Hematopoietic multipotent progenitor cell treated with erythropoietin and hydrocortisone succinate and interleukin-3 and kit ligand, for 15 days (in vitro differentiated cells): ENCODE measurements around the gene SLC7A1.

Experiments
- DNase-seq: peaks from one replicate; pipeline ENCODE4 v3.0.0-alpha.2; 2015; ENCODE audit warnings: low spot score

The SLC7A1 gene

DNA sequence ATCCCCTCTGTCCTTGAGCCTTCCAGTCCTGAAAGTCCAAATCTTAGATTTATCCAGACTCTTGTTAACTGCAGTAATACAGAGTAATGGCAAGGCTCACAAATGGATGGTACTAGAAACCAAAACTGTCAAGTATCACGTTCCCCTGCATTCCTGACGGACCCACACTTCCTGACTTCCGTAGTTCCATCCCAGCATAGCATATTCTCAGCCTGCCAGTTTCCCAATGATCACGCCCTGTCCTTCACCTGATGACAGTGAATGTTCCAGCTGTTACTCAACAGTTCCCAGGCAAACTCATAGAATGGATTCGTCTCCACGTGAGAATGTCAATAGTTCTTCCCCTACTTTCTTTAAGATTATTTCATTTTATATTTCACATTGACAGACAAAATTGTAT lies 33.6 kb downstream of the SLC7A1 start:
- DNase-seq: no peak

DNA sequence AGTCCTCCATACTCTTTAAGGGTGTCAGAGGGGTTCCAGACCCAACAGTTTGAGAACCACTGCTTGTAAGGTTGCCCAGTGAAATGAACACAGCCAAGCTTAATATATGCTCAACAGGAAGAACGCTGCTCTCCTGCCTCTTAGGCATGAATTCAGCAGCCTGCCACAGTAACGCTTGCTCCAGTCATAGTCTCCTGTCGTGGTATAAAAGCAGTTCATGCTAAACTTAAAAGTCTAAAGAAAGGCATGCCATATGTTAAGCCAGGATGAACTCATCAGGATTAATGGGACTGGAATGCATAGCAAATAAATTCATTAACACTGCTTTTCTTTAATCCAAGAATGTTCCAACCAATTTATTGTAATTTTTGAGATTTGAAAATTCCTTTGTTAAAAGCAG lies 38.7 kb downstream of the SLC7A1 start:
- no peak for DNase-seq

DNA sequence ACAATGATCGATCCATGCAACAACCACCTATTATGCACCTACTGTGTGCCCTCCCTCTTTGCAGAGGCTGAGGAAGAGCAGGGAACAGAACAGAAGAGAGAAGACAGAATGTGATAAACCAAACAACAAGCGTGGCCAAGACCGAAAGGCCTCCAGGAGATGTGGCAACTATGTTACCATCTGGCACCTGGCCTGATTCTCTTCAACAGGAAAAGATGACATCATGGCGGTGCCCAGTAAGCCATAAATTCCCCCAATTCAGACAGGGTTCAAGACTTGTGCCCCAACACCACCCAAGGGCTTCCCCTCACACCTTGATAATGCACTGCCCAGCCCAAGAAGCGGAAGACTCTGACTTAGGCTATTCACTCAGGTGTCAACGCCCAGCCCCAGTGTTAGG lies 44.3 kb downstream of the SLC7A1 start:
- DNase-seq: no peak

DNA sequence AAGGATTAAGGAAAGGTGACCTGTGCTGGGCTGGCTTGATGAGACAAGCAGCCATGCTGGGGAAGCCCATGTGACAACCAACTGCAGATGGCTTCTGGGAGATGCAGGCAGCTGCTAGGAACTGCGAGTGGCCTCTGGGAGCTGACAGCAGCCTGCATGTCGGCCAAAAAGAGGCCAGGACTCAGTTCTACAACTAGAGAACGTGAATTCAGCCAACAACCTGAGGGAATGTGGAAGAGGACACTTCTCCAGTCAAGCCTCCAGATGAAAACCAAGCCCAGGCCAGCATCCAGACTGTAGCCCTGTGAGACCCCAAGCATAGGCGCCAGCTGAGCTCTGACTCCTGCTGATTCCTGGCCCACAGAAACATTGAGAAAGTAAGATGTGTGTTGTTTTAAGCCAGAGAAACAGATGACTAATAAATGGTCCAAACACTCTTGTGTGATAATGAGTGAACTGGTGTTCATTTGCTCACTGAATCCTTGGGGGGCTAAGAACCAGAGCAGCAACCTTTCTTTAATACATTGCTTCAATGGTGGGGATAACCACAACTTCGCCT lies 45.0 kb downstream of the SLC7A1 start:
- no peak for DNase-seq

DNA sequence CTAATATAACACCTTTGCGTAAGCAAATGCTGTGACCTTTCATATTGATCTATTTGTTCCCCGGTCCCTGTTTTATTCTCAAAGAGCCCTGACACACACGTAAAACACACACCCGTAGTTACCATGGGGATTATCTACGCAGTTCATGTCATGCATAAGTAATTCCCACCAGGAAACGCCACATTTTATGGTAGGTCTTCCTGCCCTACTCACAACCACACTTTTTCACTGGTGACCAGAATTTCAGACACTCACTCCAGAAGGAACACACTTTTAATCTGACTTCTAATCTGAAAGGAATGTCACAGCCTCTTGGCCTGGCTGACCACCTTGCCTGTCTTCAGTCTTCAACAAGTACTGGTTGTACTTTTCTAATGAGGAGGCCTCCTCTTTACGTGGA lies 46.8 kb downstream of the SLC7A1 start:
- DNase-seq: peak; percentile 33

DNA sequence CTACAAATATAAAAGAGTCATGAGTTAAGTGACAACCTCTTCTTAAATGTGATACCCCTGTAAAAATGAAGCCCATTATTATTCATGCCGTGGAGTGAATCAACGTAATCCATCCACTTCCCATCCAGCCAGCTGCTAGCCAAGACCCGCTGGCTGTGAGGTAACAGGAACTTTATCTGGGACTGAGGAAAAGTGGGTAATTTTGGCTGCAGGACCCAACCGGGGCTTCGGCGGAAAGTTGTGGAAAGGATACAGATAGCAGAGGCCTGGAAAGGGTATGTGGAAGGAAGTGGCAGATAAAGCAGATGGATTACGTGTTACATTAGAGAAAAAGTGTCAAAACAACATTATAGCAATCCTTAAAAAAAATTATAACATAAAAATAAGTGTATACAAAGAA lies 48.3 kb downstream of the SLC7A1 start:
- DNase-seq: no peak

DNA sequence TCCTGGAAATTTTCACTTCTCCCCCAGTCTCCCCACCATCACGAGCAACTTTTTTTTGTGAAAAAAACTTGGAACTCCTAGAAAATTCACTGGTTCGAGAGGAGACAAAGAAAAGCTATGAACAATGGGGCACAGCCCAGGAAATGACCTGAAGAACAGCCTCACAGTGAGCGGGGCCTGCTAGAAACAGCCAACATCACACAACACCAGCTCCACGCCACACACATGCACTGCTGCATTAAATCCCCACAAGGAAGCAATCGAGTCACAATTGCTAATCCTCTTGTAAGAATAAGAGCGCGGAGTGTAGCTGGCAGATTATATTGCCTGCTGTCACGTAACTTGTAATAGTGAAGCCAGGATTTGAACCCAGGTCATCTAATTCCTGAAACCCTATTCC lies 48.8 kb downstream of the SLC7A1 start:
- DNase-seq: no peak

DNA sequence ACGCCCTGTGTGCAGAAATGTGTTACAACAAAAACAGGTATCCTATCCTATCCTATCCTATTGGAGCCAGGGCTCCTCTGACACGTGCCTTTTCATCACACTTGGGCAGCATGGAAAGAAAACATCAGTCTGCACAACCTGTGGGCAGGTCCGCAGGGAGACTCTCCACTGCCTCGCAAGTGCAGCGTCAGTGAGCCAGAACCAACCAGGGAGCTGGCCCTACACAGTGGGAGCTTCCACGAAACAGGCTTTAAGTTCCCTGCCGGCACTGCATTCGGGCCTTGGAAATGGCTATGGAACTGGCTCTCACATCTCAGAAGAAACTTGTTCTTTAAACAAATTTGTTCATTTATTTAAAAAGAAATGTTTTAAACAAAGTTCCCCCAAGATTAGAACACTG lies 49.5 kb downstream of the SLC7A1 start:
- no peak for DNase-seq

DNA sequence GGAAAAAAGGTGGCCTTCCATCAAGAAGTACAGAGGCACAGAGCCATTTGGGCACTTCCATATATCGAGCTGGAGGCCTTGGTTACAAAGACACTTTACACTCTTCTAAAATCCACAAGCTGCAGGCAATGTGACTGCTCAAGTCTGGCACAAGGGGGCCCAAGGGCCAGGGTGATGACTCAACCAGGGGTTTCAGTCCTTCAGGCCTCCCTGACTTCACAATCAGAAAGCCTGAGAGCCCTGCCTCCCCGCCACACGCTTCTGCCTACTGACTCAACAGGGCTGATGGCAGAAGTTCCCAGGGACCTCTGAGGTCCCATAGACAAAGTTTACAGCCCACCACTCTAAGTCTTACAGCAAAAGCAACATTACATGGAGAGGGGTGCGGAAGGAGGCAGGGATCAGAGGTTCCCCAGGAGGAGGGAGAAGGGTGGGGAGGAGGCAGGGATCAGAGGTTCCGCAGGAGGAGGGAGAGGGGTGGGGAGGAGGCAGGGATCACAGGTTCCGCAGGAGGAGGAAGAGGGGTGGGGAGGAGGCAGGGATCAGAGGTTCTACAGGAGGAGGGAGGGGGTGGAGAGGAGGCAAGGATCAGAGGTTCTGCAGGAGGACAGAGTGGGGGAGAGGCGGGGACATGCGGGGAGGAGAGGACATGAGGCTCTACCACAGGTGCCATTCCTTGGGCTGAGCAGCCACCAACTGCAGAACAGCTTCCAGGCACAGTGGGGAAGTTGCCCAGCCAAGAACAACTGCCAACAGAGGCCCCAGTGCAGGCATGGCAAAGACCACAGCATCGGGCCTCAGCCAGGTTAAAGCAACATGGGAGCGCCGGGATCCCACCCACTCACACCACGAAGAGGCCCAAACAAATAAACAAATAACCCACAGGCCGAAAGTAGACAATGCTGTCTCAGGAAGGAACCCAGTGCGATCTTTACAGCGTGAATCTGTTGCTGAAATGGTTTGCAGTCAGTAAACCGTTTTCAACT lies 52.0 kb downstream of the SLC7A1 start:
- DNase-seq: peak; percentile 18

DNA sequence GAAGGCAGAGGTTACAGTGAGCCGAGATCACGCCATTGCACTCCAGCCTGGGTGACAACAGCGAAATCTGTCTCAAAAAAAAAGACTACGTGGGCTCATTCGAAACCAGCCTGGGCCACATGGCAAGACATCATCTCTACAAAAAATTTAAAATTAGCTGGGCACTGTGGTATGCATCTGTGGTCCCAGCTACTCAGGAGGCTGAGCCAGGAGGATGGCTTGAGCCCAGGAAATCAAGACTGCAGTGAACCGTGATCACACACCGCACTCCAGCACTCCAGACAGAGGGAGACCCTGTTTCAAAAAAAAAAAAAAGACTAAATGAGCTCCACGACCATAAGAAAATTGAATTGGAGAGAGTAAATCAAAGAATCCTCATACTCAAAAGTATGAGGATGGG lies 53.1 kb downstream of the SLC7A1 start:
- no peak for DNase-seq

DNA sequence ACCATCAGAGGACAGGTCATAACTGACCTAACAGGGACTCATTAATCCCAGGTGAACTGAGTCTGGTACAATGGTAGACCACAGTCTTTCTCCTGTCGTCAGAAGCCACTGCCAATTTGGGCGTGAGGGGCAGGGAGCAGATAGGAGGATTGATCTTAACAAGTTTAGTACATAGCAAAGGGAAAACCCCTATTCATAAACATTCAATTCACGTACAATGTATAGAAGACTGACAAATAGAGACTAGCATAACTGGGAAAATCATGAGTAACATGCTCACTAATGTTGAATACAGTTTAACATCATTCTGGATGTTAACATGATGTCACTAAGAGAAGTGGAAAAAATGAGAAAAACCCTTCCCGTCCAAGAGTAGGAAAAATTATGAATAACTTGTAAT lies 54.1 kb downstream of the SLC7A1 start:
- no peak for DNase-seq

DNA sequence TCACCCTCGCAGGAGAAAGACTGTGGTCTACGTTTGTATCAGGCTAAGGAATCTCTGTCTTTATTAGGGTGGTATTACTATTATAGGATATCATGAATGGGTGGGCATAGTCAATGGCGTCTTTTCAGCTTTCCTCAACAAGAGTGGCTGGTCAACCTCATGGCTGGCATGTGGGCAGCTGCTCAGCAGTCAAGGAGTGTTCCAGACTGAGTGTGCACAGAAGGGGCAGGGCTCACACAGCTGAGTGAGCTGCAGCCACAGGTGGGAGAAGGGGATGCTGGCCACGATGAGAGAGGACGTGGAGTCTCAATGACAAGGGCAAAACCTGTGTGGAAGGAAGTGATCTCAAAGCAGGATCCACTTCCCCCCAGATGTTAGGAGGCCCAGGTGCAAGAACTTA lies 54.7 kb downstream of the SLC7A1 start:
- no peak for DNase-seq

DNA sequence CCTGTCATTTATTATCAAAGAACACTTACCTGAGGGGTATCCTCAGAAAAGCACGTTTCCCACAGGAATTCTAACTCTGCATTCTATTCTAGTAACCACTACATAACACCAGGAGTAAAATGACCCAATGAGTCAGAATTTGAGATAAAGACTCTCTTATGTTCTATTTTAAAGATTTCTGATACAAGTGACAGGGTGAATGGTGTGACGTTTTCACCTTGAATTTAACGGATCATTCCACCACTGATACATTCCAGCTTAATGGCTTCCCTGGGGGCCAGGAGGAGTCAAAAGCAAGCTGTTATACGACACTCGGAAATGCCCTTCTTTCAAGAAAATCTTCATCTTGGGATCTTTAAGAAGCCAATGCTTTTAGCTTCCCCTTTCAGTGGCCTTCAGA lies 55.2 kb downstream of the SLC7A1 start:
- no peak for DNase-seq

DNA sequence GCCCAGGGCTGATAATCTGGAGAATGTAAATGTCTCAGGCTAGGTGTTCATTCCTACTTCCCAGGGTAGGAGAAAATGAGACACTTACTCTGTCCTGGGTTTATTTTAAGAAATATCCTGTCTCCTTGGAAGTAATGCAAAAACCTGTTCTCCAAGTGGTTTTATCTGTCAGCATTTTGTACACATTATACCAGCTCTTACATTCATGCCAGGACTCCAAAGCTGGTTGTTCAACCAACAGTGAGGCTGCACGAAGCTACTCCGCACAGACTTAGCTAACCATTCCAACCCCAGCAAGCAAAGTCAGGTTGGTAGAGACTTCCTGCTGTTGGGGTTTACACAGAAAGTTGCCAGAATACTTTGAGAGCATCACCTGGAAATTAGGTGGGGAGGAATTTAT lies 55.6 kb downstream of the SLC7A1 start:
- DNase-seq: no peak

DNA sequence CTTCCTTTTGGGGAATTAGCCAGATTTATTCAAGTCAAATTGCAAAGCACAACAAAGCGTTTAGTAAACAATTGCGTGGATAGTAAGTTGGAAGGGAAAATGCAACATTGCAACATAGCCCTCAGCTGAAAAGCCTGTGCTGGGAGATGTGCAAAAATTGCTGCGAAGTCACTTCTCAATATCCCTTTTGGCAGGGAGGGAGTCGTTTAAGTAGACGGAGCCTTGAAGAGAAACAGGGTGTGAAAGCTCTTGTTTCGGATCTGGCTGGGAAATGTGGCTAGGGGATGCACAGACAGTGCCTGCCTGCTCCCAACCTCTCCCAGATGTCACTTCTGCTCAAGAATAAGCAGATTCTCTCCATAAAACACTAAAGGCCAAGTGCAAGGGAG lies 56.8 kb downstream of the SLC7A1 start:
- DNase-seq: no peak

DNA sequence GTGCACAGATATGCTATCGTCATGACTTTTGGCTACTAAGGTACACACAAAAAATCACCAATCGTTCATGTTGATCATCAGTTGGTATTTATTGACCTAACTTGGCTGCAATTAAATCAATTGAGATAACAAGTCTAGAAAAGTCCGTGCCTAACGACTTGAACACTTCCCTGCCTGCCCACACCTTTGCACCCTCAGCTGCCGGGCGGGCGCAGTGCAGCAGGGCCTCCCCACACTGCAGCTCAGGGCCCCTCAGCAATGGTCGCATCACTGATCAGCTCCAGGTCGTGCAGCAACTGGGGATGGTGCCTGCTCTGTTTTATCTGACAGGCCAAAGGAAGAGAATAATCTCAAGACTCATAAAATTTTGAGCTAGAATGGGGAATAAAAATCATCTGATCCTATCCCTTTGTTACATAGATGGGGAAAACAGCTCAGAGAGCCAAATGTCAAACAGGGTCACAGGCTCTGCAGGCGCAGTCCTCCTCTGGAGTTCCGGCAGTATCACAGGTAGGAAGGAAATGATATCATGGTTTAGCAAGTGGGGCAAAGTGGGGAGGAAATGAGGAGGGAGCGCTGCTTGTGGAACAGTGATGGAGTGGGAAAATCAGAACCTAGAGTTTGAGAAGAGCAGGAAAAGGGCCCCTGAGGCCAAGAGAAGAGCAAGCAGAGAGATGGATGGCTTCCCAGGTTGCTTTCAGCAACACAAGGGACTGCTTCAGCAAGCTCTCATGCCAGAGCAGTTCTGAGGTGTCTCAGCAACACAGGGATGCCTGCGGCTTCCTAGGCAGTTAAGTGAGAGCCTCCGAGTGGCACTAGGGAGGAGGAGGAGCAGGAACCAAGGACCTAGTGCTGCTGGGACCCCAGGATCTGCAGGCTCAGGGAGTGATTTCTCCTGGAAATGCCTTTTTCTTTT lies 57.5 kb downstream of the SLC7A1 start:
- no peak for DNase-seq

DNA sequence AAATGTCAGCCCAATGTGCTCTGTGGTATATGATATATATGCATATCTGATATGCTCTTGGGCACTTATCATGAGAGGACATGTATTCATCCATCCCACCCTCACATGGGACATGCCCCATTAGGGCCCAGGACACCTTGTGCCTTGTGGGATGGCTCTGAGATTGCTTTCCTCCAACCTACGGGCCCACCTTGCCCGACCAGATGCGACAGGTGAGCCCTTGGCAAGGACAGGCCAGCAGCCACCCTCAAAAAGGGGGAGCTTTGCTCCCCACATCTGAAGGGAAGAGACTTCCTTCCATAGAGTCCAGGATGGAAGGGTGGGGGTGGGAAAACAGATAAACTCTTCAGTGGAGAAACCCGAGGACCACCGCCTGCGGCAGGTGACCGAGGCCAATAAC lies 58.6 kb downstream of the SLC7A1 start:
- no peak for DNase-seq

DNA sequence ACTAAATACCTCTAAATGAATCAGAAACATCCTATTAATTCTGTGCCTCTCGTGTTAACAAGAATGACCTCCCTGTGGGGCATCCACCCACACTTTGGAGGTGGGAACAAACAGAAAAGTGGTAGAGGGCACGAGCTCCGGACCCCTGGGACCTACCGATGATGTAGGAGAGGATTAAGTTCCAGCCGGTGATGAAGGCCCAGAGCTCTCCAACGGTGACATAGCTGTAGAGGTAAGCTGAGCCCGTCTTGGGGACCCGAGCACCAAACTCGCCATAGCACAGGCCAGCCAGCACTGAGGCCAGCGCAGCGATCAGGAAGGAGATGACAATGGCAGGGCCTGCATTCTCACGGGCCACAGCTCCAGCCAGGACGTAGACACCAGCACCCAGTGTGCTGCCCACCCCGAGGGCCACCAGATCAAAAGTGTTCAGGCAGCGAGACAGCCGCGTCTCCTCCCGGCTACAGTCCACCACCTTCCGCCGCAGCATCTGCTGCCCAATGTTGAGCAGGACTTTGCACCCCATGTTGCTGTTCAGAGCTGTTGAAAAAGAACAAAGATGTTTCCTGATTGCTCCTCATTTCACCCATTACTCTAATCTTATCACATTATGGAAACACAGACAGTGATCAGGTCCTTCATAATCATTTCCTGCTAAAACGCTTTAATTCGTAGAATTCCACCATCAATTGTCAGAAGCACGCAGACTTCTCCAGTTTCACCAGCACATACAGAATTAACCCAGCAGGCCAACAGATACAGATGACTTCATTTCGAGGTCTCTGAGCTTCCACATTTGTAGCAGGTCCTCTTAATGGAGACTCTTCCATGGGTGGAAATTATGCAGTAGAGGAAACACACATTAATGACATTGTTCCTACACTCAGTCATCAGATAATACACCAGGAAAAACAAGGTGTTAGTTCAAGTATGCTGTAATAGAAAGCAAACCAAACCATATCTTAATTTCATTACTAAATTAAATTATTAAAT lies 59.5 kb downstream of the SLC7A1 start:
- no peak for DNase-seq

DNA sequence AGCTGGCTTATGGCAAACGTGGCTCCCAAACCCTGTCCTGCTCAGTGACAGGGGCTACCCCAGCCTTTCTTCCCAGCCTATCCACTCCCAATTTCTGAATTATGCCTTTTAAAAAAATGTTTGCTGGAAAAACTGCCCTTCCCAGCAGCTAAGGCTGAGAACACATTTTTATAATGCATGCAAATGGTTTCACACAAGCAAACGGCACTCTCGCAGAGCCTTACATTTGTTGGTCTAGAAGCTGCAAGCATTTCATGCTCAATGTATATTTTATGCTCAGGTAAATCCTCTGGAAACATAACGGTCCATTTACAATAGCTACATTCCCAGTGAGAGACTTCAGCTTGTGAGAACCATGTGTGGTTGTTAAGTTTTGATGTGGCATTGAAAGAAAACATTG lies 61.4 kb downstream of the SLC7A1 start:
- DNase-seq: no peak

DNA sequence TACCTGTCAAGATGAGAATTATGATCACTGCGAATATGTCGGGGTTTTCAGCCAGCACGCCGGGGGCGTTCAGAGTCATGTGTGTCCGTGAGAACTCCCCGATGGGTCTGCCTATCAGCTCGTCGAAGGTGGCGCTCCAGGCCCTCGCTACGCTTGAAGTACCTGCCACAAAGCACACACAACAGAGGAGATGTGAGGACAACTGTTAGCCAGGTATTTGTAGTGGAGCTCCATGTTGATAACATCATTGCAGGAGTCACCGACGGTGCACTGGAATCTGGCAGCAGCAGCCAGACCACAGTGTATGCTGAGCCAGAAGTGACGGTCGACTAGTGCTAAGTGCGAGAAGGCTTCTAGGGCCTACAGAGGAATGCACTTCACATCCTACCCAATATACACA lies 62.7 kb downstream of the SLC7A1 start:
- DNase-seq: no peak

DNA sequence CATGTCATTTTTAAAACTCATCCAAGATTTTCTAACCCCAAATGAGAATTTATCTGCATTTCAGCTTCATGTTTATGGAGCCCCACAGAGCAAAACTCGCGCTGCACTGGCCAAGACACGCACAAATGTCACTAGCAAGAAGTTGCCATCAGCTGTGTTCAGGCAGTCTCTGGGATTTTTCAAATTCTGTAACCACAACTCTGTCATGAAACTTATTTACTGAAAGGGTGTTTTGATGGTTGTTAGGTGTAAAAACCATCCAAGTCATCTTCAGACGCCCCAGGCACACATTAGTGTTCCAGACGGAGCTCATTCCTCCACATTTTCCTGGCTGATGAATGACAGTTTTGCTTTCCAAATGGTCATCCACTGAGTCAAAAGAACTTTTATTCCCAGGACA lies 63.4 kb downstream of the SLC7A1 start:
- DNase-seq: no peak

DNA sequence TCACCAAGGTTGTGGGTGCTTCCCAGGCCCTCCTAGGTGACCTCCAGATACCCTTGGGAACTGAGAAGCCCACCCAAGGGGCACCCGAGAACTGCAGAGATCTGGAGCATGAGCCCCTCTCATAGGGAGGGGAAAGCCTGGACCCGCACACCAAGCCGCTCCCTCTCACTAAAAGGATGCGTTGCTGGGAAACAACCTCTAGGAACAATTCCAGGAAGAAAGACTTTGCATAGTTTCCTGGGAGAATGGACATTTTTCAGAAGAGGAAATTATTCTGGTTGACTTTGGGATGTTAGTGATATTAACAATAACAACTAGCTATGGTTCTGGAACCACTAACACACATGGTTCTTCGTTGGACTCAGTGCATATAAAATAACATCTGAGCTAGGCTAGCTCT lies 64.6 kb downstream of the SLC7A1 start:
- DNase-seq: no peak
